Vagina (tissue), 2 donors: Measurements from ENCODE around the gene SLC12A8. TPM values are rescaled to one million over a fixed set of nuclear protein-coding genes. Genes with fewer than 3 reads are reported as not detected.

ENCODE experiments used
- DNase-seq, 2 donors: peaks; one replicate each; pipeline ENCODE4 v3.0.0-alpha.2; 2017; ENCODE audit errors: extremely low spot score in 2 of 2
- H3K27ac ChIP-seq: fragments of 200-600 bp; sonication (generic); one replicate; pipeline ENCODE4 v1.5.1; 2019
- H3K27me3 ChIP-seq: fragments of 200-600 bp; sonication (generic); one replicate; pipeline ENCODE4 v1.5.1; 2019
- H3K36me3 ChIP-seq, 2 donors: fragments of 200-600 bp; sonication (generic); one replicate each; pipeline ENCODE4 v1.5.1; 2017 to 2019
- H3K4me1 ChIP-seq: fragments of 200-600 bp; sonication (generic); one replicate; pipeline ENCODE4 v1.5.1; 2019
- H3K4me3 ChIP-seq, 2 donors: fragments of 200-600 bp; sonication (generic); 1 replicate in 1 of 2; 2 replicates in 1 of 2; pipeline ENCODE4 v1.5.1; 2016 to 2019
- H3K9me3 ChIP-seq: fragments of 200-600 bp; sonication (generic); one replicate; pipeline ENCODE4 v1.5.1; 2019
- CTCF ChIP-seq, 3 experiments: fragments of 450-650 bp in 2 of 3; fragments of 200-600 bp in 1 of 3; sonication (generic) in 1 of 3; IDR thresholded peaks; one replicate each; pipeline ENCODE4 v1.5.1; 2017 to 2019; ENCODE audit warnings: antibody characterized with exemption in 3 of 3, mild to moderate bottlenecking in 2 of 3, moderate library complexity in 2 of 3
- POLR2A ChIP-seq, 2 donors: fragments of 450-650 bp; IDR thresholded peaks; one replicate each; pipeline ENCODE4 v1.6.1; 2017; ENCODE audit warnings: antibody characterized with exemption in 2 of 2, mild to moderate bottlenecking in 2 of 2, moderate library complexity in 2 of 2
- POLR2AphosphoS5 ChIP-seq, 2 donors: sonication (generic); formaldehyde crosslinking; IDR thresholded peaks; one replicate each; pipeline ENCODE4 v1.9.0; 2017; ENCODE audit warnings: antibody characterized with exemption in 2 of 2, mild to moderate bottlenecking in 2 of 2, low read depth in 1 of 2; ENCODE audit not compliant: insufficient read depth in 1 of 2
- intact Hi-C: fragments of 100-400 bp; cut with DNase I; formaldehyde crosslinking; loops from one replicate; pipeline ENCODE4 v1.15.1; 2023
- total RNA-seq: library from RNA; depleted of rRNA; stranded (reverse); fragments of >200 nt; gene quantifications from one replicate; pipeline ENCODE4 v1.2.3, GENCODE V29; 2016

SLC12A8 gene
- total RNA-seq, 1 donor from 2014 or later = 6.1 TPM

- peaks cover 10% of the 10 kb centered on the region for H3K4me1 ChIP-seq
- H3K27ac ChIP-seq = no peak overlapping the region
- H3K27me3 ChIP-seq = no peaks in the 10 kb centered on the region
- H3K36me3 ChIP-seq = no peaks in the 10 kb centered on the region
- H3K9me3 ChIP-seq = no peaks in the 10 kb centered on the region
- H3K4me3 ChIP-seq = no peak overlapping the region
- TF ChIP-seq CTCF (IDR thresholded peaks at IDR 0.05) (no peak), POLR2AphosphoS5 (IDR thresholded peaks at IDR 0.05; ENCODE audit: insufficient read depth in 1 of 2, low read depth in 1 of 2) (no peak), POLR2A (IDR thresholded peaks at IDR 0.05) (no peak)
- intact Hi-C loops = no loop called here
- no peak for DNase-seq
Observed at GRCh38 chr3:125186261-125186787, 26.2 kb downstream of the SLC12A8 start.

- no peak for TF ChIP-seq POLR2AphosphoS5 (IDR thresholded peaks at IDR 0.05; ENCODE audit: insufficient read depth in 1 of 2, low read depth in 1 of 2)
- TF ChIP-seq CTCF (IDR thresholded peaks at IDR 0.05) = no peak
- no peak for DNase-seq
- Histone ChIP-seq H3K4me1 (peaks cover 10% of the 10 kb centered on the region), H3K27me3 (no peaks in the 10 kb centered on the region), H3K9me3 (no peaks in the 10 kb centered on the region), H3K4me3 (no peak overlapping the region), H3K36me3 (no peaks in the 10 kb centered on the region), H3K27ac (no peak overlapping the region)
- intact Hi-C loops = no loop called here
Observed at GRCh38 chr3:125185805-125186204, 26.7 kb downstream of the SLC12A8 start.

- Histone ChIP-seq H3K36me3 (no peaks in the 10 kb centered on the region), H3K4me1 (no peaks in the 10 kb centered on the region), H3K27me3 (no peaks in the 10 kb centered on the region), H3K4me3 (no peak overlapping the region), H3K9me3 (no peaks in the 10 kb centered on the region), H3K27ac (no peak overlapping the region)
- TF ChIP-seq POLR2AphosphoS5 (IDR thresholded peaks at IDR 0.05; ENCODE audit: insufficient read depth in 1 of 2, low read depth in 1 of 2) = no peak
- no peak for TF ChIP-seq POLR2A (IDR thresholded peaks at IDR 0.05)
- TF ChIP-seq CTCF (IDR thresholded peaks at IDR 0.05) = no peak
- intact Hi-C loops = no loop called here
- no peak for DNase-seq
Observed at GRCh38 chr3:125179884-125180240, 32.7 kb downstream of the SLC12A8 start.

GRCh38 chr3:125179143-125179883 lies 33.2 kb downstream of the SLC12A8 start:
- Histone ChIP-seq H3K9me3 (no peaks in the 10 kb centered on the region), H3K36me3 (no peaks in the 10 kb centered on the region), H3K27ac (no peak overlapping the region), H3K4me1 (no peaks in the 10 kb centered on the region), H3K27me3 (no peaks in the 10 kb centered on the region), H3K4me3 (no peak overlapping the region)
- intact Hi-C loops = no loop called here
- DNase-seq = no peak
- TF ChIP-seq POLR2A (IDR thresholded peaks at IDR 0.05) (no peak), CTCF (IDR thresholded peaks at IDR 0.05) (no peak), POLR2AphosphoS5 (IDR thresholded peaks at IDR 0.05; ENCODE audit: insufficient read depth in 1 of 2, low read depth in 1 of 2) (no peak)

- Histone ChIP-seq H3K27me3 (no peaks in the 10 kb centered on the region), H3K36me3 (no peaks in the 10 kb centered on the region), H3K9me3 (no peaks in the 10 kb centered on the region), H3K4me3 (no peak overlapping the region), H3K27ac (no peak overlapping the region), H3K4me1 (no peaks in the 10 kb centered on the region)
- intact Hi-C loops = no loop called here
- DNase-seq = no peak
- TF ChIP-seq POLR2A (IDR thresholded peaks at IDR 0.05) = no peak
- TF ChIP-seq CTCF (IDR thresholded peaks at IDR 0.05) = no peak
- no peak for TF ChIP-seq POLR2AphosphoS5 (IDR thresholded peaks at IDR 0.05; ENCODE audit: insufficient read depth in 1 of 2, low read depth in 1 of 2)
Observed at GRCh38 chr3:125177746-125178145, 34.8 kb downstream of the SLC12A8 start.
